Esophagus squamous epithelium (tissue), 4 donors: ENCODE measurements around the gene CEP112.

Experiments used
- POLR2A ChIP-seq, 4 donors: fragments of 450-650 bp; IDR thresholded peaks; one replicate each; pipeline ENCODE4 v1.6.1; 2017; ENCODE audit warnings: antibody characterized with exemption in 4 of 4, mild to moderate bottlenecking in 4 of 4, moderate library complexity in 3 of 4
- TF ChIP-seq, protein P1 (sequence below), 6 experiments: fragments of 450-650 bp in 4 of 6; fragments of 200-600 bp in 2 of 6; sonication (generic) in 2 of 6; IDR thresholded peaks; one replicate each; pipeline ENCODE4 v1.5.1; 2016 to 2019; ENCODE audit warnings: antibody characterized with exemption in 6 of 6, mild to moderate bottlenecking in 4 of 6, moderate library complexity in 4 of 6

DNA sequence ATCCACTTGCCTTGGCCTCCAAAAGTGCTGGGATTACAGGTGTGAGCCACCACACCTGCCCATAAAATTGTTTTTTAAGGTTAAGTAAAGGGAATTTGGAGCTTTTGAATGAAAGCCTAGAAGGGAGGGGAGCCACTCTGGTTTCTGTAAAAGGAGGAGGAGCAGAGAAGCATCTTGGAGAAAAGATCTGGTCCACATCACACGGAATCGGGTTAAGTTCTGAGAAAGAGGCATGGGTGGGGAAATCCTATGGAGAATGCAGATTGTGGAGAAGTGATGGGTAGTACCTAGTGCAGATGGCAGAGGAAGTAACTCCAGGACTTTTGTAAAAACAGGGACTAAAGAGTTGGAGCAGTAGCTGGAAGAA, 18.3 kb upstream of the CEP112 start:
- TF ChIP-seq, protein P1, sequence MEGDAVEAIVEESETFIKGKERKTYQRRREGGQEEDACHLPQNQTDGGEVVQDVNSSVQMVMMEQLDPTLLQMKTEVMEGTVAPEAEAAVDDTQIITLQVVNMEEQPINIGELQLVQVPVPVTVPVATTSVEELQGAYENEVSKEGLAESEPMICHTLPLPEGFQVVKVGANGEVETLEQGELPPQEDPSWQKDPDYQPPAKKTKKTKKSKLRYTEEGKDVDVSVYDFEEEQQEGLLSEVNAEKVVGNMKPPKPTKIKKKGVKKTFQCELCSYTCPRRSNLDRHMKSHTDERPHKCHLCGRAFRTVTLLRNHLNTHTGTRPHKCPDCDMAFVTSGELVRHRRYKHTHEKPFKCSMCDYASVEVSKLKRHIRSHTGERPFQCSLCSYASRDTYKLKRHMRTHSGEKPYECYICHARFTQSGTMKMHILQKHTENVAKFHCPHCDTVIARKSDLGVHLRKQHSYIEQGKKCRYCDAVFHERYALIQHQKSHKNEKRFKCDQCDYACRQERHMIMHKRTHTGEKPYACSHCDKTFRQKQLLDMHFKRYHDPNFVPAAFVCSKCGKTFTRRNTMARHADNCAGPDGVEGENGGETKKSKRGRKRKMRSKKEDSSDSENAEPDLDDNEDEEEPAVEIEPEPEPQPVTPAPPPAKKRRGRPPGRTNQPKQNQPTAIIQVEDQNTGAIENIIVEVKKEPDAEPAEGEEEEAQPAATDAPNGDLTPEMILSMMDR (IDR thresholded peaks at IDR 0.05) = no peak
- TF ChIP-seq POLR2A (IDR thresholded peaks at IDR 0.05) = no peak
